Coronary artery (tissue), 2 donors: ENCODE results near the gene STC2.
A peak's percentile ranks its signal among the peaks of the same experiment; 100 is the strongest.

Experiments
- DNase-seq: peaks from one replicate; pipeline ENCODE4 v3.0.0-alpha.2; 2017; ENCODE audit warnings: low spot score
- H3K27ac ChIP-seq, 2 donors: fragments of 200-600 bp; sonication (generic); one replicate each; pipeline ENCODE4 v1.5.1; 2016 to 2019
- H3K4me3 ChIP-seq: fragments of 200-600 bp; sonication (generic); 2 replicates; pipeline ENCODE4 v1.5.1; 2016; ENCODE audit warnings: mild to moderate bottlenecking, moderate library complexity
- TF ChIP-seq, protein P1 (sequence below): fragments of 200-600 bp; sonication (generic); IDR thresholded peaks from one replicate; pipeline ENCODE4 v1.5.1; 2019; ENCODE audit warnings: antibody characterized with exemption

The STC2 gene

DNA sequence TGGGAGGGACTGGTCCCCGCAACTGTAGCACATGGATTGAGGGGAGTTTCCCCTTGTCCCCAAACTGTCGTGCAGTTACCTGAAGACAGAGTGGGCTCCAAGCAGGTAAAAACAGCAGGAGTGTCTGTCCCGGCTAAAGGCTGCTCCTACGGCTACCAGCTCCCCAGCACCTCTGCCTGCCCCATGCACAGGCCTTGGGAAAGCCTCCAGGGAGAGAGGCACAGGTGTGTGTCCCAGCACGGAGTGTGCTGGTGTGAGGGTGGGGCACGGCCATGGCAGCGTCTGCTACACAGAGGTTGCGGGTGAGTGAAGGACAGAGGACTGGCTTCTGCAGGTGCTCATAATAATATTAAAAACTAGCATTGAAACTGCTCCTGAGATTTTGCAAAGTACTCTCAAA is 30.4 kb downstream of the STC2 start:
- Histone ChIP-seq H3K4me3 (no peak overlapping the region), H3K27ac (no peak overlapping the region)
- TF ChIP-seq, protein P1, sequence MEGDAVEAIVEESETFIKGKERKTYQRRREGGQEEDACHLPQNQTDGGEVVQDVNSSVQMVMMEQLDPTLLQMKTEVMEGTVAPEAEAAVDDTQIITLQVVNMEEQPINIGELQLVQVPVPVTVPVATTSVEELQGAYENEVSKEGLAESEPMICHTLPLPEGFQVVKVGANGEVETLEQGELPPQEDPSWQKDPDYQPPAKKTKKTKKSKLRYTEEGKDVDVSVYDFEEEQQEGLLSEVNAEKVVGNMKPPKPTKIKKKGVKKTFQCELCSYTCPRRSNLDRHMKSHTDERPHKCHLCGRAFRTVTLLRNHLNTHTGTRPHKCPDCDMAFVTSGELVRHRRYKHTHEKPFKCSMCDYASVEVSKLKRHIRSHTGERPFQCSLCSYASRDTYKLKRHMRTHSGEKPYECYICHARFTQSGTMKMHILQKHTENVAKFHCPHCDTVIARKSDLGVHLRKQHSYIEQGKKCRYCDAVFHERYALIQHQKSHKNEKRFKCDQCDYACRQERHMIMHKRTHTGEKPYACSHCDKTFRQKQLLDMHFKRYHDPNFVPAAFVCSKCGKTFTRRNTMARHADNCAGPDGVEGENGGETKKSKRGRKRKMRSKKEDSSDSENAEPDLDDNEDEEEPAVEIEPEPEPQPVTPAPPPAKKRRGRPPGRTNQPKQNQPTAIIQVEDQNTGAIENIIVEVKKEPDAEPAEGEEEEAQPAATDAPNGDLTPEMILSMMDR: no peak
- DNase-seq: no peak

DNA sequence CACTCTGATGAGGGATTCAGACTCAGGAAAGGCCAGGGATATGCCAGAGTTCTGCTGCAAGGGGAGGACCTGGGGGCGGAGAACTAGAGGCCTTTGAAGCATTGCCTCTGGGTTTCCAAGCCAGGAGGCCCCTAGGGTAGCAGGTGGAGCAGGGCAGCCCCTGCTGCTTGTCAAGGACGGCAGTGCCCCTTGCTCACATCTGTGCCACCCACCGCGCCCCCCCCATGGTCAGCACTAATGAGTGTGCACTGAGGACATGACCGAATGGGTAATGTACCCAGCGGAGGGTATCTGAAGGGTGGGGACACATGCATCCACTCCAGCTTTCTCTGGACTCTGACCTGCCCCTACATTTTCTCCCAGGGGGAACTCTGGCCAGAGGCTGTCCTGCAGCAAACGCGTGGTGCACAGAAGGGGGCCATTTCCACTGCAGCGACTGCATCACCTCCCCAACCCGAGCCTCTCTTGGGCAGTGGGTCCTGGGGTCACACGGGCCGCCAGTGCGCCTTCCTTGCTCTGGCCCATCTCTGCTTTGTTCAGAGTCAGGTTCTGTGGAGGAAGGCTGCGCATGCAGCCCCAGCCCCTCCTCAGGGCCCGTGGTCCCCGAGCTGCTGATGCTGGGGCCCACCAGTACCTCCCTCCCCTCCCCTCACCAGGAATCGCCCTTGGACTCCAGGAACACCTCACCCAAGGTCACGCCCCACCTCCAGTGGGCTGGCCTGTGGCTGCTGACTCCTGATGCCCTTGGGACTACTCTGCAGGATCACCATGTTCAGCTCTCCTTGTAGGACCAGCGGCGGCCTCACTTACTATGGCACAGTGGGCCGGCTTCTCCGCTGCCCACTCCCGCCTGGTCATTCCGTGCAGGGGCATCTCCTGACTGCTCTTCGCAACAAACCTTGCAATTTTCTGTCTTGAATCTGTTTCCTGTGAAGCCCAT is 31.2 kb downstream of the STC2 start:
- TF ChIP-seq, protein P1: no peak
- Histone ChIP-seq H3K4me3 (no peak overlapping the region), H3K27ac (no peak overlapping the region)
- peak; percentile 64 for DNase-seq

DNA sequence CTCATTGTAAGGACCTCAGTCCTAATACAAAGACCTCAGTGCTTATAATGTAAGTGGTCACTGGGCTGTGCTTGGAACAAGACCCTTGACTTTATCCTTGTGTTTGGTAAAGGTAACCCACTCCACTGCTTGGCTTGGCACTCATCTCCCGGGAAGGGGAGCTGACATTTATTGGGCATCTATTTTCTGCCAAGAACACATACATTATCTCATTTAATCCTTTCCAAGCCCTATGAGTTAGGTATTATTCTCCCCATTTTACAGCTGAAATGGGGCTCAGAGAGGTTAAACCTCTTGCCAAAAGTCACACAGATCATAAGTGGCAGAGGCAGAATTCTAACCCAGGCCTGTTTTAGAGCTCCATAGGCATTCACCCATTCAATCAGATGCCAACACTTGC is 32.4 kb downstream of the STC2 start:
- peak; percentile 9 for DNase-seq
- Histone ChIP-seq H3K27ac (no peak overlapping the region), H3K4me3 (no peak overlapping the region)
- TF ChIP-seq, protein P1: no peak

DNA sequence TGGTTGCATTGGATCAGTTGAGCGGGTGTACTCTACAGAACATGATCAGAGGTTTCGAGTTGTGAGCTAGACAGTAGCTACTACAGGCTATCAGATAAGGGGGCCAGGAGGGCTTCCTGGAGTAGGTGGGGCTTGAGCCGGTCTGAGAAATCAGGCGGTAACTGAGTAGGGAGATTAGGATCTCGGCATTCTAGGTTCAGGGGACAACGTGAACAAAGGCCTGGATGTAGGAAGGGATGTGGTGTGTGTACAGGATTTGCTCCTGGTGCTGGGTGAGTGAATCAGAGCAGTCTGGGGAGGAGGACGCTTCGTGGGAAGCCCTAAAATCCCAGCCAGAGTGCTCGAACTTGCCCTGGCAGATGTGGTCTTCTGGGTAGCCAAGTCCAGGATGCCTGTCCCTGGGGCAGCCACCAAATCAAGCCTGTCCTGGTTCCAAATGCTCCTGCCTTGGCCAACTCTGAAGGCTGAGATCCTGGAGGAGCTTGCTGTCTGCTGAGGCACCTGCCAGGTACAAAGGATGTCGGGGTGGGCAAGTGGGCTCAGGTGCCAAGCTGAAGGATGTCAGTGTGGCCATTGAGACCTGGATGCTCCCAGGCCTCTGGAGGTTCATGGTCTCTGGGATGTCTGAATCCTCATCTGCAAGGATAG is 33.4 kb downstream of the STC2 start:
- no peak overlapping the region for H3K4me3 ChIP-seq
- DNase-seq: peak; percentile 52

DNA sequence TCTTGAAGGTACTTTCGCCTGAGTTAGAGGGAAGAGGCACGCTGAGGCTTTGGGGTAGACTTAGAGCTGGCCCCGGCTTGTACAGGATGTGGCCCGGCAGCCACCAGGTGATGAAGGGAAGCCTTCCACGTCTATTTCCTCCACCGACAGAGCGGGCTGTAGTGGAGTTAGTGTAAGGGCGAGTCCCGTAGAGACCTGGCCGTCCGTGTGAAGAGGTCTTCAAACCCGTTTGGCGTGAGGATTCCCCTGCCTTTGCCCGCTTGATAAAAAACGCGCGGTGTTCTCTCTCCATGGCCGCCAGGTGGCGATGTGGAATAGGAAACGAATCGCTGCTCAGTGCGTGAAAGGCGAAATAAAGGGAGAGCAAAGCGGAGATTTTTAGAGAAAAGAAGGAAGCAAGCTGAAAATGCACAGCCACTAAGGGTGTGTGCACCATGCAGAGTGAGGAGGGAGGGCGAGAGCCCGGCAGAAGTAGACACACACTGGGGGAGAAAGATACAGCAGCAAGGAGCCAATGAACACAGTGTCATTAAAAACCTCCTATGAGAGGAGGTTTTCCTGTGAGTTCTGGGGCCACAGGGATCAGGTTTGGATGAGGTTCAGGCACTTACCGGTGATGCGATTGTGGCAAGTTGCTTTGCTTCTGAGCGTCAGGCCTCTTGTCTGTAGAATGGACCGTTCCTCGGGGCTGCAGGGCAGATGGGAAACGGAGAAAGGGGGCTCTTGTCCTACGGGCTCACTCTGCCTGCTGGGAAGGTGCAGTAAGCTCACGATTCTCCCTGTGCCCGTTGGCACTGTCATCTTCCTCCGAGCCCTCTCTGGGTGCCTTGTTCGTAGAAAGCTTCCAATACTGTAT is 34.2 kb downstream of the STC2 start:
- TF ChIP-seq, protein P1: peak; percentile 79
- Histone ChIP-seq H3K4me3 (no peak overlapping the region), H3K27ac (no peak overlapping the region)
- DNase-seq: peak; percentile 86

More for the DNA sequence above, 33.4 kb downstream of the STC2 start:
- TF ChIP-seq, protein P1: no peak
- H3K27ac ChIP-seq: no peak overlapping the region

DNA sequence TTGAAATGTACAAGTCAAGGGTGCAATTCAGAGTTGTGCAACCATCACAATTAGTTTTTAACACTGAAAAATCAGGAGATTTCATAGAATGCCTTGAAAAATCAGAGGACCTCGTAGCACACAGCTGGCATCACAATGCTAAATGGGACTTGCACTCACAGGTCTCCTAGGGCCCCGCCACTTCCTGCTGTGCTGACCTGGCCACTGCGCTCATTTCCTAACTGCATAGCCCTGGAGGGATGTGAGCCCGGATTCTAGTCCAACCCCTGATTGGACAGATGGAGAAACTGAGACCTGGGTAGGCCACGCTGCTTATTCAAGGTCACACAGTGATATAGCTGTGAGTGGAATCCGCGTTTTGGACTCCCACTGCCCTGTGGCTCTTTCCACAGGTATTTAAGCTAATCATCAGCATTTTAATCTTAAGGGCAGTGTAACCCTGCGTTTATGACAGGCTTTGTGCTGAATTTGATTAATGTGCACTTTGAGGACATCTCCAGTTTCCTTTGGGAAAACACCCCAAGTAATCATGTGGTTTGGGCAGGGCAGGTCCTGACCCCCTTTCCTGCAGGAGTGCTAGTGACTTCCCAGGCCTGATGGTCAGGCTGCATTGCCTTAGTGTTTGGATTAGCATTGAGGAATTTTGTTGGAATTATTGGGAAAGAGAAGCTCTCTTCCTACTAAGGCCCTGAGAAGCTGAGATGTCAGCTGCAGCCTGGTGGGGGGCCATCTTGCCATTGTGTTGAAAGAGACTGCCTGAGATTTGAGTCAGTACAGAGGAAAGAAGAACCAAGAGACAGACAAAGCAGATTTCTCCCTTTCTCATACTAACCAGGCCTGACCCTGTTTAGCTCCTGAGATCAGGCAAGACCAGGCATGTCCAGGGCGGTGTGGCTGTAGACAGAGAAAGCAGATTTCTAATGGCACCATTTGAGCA is 36.2 kb downstream of the STC2 start:
- no peak for DNase-seq
- Histone ChIP-seq H3K27ac (no peak overlapping the region), H3K4me3 (no peak overlapping the region)
- TF ChIP-seq, protein P1: no peak
